Anterior cingulate cortex (tissue), 58 donors: ENCODE data around the gene PTPN18.

ENCODE experiments used
- DNase-seq, 58 donors: peaks; one replicate each; lab custom pipeline; 2025; lab: John Stamatoyannopoulos, UW

The PTPN18 gene

DNA sequence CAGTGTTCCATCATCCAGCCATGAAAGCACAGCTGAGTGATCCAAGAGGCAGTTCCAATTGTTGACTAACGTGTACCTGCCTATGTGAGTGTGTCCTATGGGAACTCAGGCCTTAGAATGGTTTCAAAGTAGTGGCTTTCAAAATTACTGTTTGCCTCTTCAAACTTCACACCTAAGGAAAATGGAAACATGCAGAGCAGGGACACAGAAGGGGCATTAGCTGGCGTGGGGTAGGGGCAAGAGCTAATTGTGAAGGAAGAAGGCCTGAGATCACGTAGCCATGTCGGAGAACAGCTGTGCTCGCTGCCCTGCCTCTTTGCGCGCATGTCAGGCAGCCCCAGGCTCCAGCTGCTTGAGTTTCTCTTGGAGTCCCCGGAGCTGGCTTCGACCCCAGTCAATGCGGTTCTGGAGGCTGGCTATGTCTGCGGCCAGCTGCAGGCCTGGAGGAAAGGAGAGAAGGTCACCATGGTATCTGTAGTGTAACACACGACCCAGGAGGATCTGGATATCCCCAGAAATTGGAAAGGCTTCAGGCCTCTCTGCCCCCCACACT lies 17.0 kb upstream of the PTPN18 start:
- no peak for DNase-seq

- no peak for DNase-seq
Measured at GRCh38 chr2:130339885-130340745, 15.7 kb upstream of the PTPN18 start.

GRCh38 chr2:130341562-130342019 lies 14.3 kb upstream of the PTPN18 start:
- peak in 1 of 58 donors; percentile 76 for DNase-seq

- DNase-seq, result peak; percentile 66 to 96 (median 88)
Measured at GRCh38 chr2:130342020-130342532, 13.8 kb upstream of the PTPN18 start.

DNA sequence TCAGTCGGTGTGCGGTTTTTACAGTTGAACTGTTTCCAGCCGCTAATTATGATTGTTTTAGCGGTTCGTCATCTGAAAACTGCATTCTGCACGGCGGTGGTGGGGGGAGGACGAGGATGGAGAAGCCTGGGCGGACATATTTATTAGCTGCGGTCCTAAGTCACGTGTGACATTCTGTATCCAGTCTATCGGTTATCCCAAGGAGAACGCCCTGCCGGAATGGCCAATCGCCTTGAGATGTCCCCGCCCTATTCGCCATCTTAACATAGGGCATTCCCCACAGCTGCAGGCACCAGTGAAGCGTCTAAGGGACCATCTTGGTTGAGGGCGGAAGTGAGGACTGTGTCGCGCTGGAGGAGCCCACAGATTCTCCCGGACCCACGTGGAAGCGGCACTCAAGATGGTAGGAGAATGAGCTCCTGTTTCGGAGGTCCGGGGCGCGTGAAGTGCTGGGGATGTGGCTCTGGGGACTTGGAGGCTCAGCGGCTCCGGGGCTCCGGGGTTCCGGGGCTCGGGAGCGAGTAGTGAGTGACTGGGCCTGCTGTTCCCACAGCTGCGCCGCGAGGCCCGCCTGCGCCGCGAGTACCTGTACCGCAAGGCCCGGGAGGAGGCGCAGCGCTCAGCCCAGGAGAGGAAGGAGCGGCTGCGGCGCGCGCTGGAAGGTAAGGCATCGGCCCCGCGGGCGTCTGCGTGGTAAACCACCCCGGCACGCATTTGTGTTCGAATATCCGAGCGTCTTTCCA lies 13.2 kb upstream of the PTPN18 start, which contains the start of gene IMP4:
IMP4 (plus strand) TSS at position 365 of the 743 bp plus-strand sequence; CDS start at position 401, 36 bp downstream.
- peak; percentile 83 to 100 (median 97) for DNase-seq

DNA sequence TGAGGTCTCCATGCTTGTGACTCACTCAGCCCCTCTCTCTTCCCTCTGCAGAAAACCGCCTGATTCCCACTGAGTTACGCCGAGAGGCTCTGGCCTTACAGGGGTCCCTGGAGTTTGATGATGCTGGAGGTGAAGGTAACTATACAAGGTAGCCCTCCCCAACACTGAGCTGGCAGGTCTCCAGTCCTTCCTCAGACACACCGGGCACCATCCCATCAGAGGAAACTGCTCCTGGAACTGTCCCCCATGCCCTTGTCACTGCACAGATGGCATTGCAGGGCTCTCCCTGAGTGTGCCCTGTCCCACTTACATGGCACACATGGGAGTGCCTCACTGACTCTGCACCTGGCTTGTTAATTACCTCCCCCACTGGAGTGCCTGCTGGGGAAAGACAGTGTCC lies 11.3 kb upstream of the PTPN18 start:
- no peak for DNase-seq

GRCh38 chr2:130345091-130345490 lies 10.8 kb upstream of the PTPN18 start:
- DNase-seq, result no peak

- no peak for DNase-seq
Measured at GRCh38 chr2:130345611-130346010, 10.2 kb upstream of the PTPN18 start.

- no peak for DNase-seq
Measured at GRCh38 chr2:130346041-130346740, 9.7 kb upstream of the PTPN18 start.

DNA sequence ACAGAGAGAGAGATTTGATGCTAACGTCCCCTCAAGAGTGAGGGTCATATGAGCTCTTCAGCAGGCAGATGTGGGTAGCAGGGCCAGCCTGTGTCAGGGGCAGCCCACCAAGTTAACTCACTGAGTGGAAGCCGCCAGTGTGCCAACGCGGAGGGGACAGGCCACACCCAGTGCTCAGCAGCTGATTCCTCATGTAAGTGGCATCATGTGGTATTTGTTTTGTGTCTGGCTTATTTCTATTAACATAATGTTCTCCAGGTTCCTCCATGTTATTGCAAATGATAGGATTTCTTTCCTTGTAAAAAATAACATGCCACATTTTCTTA lies 9.2 kb upstream of the PTPN18 start:
- no peak for DNase-seq

GRCh38 chr2:130347220-130347925 lies 8.5 kb upstream of the PTPN18 start:
- DNase-seq, result no peak

- no peak for DNase-seq
Measured at GRCh38 chr2:130349174-130349573, 6.7 kb upstream of the PTPN18 start.

DNA sequence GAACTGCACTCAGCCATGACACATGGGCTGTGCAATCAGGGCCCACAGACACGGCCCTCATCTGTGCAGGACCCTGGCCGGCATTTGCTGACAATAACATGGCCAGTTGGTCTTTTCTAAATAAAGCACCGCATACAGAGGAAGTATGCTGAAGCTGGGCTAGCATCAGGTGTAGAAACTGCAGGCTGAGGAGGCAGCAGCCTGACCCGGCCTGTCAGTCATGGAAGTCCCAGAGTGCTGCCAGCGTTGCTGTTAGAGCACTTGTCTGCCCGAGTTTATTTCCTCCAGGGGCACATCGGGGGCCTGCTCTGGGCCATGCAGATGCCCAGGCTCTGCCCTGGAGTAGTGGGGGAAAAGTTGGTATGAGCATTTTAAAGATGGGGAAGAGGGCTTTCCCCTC lies 4.1 kb upstream of the PTPN18 start:
- no peak for DNase-seq

- DNase-seq, result peak in 9 of 58 donors; percentile 3 to 35 (median 13)
Measured at GRCh38 chr2:130352237-130352636, 3.6 kb upstream of the PTPN18 start.

DNA sequence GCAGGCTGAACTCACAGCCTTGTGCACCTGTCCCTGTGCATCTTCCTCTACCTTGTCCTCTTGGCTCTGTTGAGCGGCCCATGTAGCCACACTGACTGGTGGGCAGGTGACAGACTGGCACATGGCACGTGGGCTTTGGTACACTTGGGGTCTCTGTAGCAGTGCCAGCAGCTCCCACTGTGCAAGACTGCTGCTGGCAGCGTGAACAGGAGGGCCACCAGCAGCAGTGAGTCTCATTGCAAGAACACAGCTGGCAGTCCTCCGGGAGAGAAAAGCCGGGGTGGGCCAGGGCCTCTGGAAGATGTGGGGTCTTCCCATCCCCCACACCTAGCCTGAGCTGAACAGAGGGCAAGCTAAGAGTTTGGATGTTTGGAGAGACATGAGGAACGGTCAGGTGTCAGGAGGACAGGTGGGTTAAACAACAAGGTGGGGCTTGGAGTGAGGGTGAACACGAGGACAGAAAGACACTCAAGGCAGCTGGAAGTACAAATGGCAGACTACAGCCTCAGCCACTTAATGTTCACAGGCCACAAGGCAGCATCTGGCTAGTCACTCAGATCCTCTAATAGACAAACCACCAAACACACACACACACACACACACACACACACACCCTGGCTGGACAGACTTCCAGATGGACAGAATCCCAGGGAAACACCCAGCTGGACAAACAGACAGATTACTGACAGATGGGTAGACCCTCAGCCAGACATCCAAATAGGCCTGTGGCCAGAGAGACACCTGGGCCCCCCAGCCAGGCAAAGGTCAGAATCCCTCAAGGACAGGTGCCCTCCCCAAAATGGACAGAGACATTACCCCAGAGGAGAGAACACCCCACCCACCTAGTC lies 2.3 kb upstream of the PTPN18 start:
- no peak for DNase-seq

- no peak for DNase-seq
Measured at GRCh38 chr2:130354139-130354428, 1.8 kb upstream of the PTPN18 start.

DNA sequence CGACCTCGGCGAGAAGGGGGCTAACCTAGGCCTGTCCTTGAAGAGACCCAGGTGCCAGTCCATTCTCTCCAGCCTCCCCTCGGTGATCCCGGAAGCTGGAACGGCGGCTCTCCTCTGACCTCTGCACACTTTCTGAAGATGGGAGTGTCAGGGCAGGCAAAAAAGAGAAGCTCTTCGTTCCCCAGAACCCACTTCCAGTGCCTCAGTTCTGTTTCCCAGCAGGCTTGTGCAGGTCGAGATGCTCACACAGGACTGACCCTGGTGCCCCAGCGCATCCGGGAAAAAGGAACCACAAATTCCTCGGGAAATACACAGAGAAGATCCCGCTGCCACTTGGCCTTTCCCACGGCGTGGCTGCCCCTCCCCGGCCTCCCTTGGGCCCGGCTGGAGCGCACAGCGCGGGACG lies 681 bp upstream of the PTPN18 start:
- DNase-seq, result peak in 2 of 58 donors; percentile 9 to 29

- DNase-seq, result no peak
Measured at GRCh38 chr2:130357864-130358263, 2.0 kb downstream of the PTPN18 start.
